Urothelium cell line (cell line): Measurements from ENCODE around the gene ABTB1.
A peak's percentile ranks its signal among the peaks of the same experiment; 100 is the strongest.

Experiments used
- DNase-seq: peaks from one replicate; pipeline ENCODE4 v3.0.0; 2011; ENCODE audit warnings: low spot score, mixed read lengths
- FAIRE-seq: peaks from 2 replicates; lab custom pipeline; 2011; peaks lifted over from hg19 to GRCh38; lab: Jason Lieb, UNC

The ABTB1 gene

GRCh38 chr3:127672429-127673190, at the start of gene ABTB1:
ABTB1 (plus strand) TSS chr3:127672952; CDS start chr3:127673026, 74 bp downstream.
- FAIRE-seq (no peak), DNase-seq (peak; percentile 95)

- DNase-seq (no peak), FAIRE-seq (no peak)
Measured at GRCh38 chr3:127624063-127624462, 48.7 kb upstream of the ABTB1 start.

- FAIRE-seq (no peak), DNase-seq (no peak)
Measured at GRCh38 chr3:127625821-127626220, 46.9 kb upstream of the ABTB1 start.

- DNase-seq (no peak), FAIRE-seq (no peak)
Measured at GRCh38 chr3:127628426-127628787, 44.3 kb upstream of the ABTB1 start.

- peak; percentile 92 for DNase-seq
- peak; percentile 23 for FAIRE-seq
Measured at GRCh38 chr3:127628788-127629466, 43.8 kb upstream of the ABTB1 start, which contains the start of gene PODXL2. PODXL2 (plus strand) TSS chr3:127629185; CDS start chr3:127629220, 35 bp downstream.

- FAIRE-seq (peak; percentile 75), DNase-seq (no peak)
Measured at GRCh38 chr3:127629467-127630403, 43.0 kb upstream of the ABTB1 start.

- FAIRE-seq (no peak), DNase-seq (no peak)
Measured at GRCh38 chr3:127630811-127631714, 41.7 kb upstream of the ABTB1 start.

- FAIRE-seq = no peak
- DNase-seq = no peak
Measured at GRCh38 chr3:127632035-127632820, 40.5 kb upstream of the ABTB1 start.

GRCh38 chr3:127634653-127635052, 38.1 kb upstream of the ABTB1 start:
- FAIRE-seq (no peak), DNase-seq (no peak)

GRCh38 chr3:127637546-127637945, 35.2 kb upstream of the ABTB1 start:
- no peak for DNase-seq

GRCh38 chr3:127637971-127638370, 34.8 kb upstream of the ABTB1 start:
- FAIRE-seq (no peak), DNase-seq (no peak)

More at GRCh38 chr3:127637546-127637945, 35.2 kb upstream of the ABTB1 start:
- FAIRE-seq = no peak

GRCh38 chr3:127639173-127640041, 33.3 kb upstream of the ABTB1 start:
- FAIRE-seq (no peak), DNase-seq (no peak)

GRCh38 chr3:127640042-127640355, 32.8 kb upstream of the ABTB1 start:
- FAIRE-seq = no peak

GRCh38 chr3:127644641-127645370, 27.9 kb upstream of the ABTB1 start:
- no peak for DNase-seq

More at GRCh38 chr3:127640042-127640355, 32.8 kb upstream of the ABTB1 start:
- DNase-seq = no peak

GRCh38 chr3:127645371-127646015, 27.3 kb upstream of the ABTB1 start:
- FAIRE-seq (no peak), DNase-seq (no peak)

More at GRCh38 chr3:127644641-127645370, 27.9 kb upstream of the ABTB1 start:
- no peak for FAIRE-seq

GRCh38 chr3:127646501-127647046, 26.2 kb upstream of the ABTB1 start:
- FAIRE-seq = no peak
- no peak for DNase-seq
